Activated naive CD8-positive, alpha-beta T cell treated with anti-CD3 and anti-CD28 coated beads for 36 hours (primary cell): Measurements from ENCODE around the gene HSPBP1. TPM values are rescaled to one million over a fixed set of nuclear protein-coding genes. Genes with fewer than 3 reads are reported as not detected.
"Not testable (repeated sequence)": the region's sequence is repeated elsewhere in the genome, so short reads cannot be mapped to it uniquely, and the experiment has no call there.

Experiments
- DNase-seq: peaks from one replicate; pipeline ENCODE4 v3.0.0; 2021
- H3K27ac Mint-ChIP-seq: one replicate; pipeline ENCODE4 v1.8.0; 2022; ENCODE audit warnings: mild to moderate bottlenecking, moderate library complexity, mixed read lengths
- H3K27me3 Mint-ChIP-seq: one replicate; pipeline ENCODE4 v1.8.0; 2022; ENCODE audit warnings: mild to moderate bottlenecking, mixed read lengths
- H3K36me3 Mint-ChIP-seq: one replicate; pipeline ENCODE4 v1.8.0; 2021; ENCODE audit warnings: mild to moderate bottlenecking, mixed read lengths
- H3K4me1 Mint-ChIP-seq: one replicate; pipeline ENCODE4 v1.8.0; 2021; ENCODE audit warnings: mixed read lengths
- H3K4me3 Mint-ChIP-seq: one replicate; pipeline ENCODE4 v1.8.0; 2022; ENCODE audit warnings: mild to moderate bottlenecking, moderate library complexity, mixed read lengths
- H3K9me3 Mint-ChIP-seq: one replicate; pipeline ENCODE4 v1.8.0; 2022; ENCODE audit warnings: mixed read lengths
- total RNA-seq, 2 experiments: library from RNA; stranded (reverse); gene quantifications; one replicate each; pipeline ENCODE4 v1.2.3, GENCODE V29; 2021

The HSPBP1 gene
- 10 to 100 TPM; 68.0 to 69.7 TPM for total RNA-seq

- peak; percentile 98 for DNase-seq
- no peaks in the 10 kb centered on the region for H3K9me3 Mint-ChIP-seq
- H3K36me3 Mint-ChIP-seq: peaks cover 11% of the 10 kb centered on the region
- peaks cover 28% of the 10 kb centered on the region for H3K4me1 Mint-ChIP-seq
- peaks cover 4% of the 10 kb centered on the region for H3K27me3 Mint-ChIP-seq
- H3K4me3 Mint-ChIP-seq: peak within 1 kb of the TSS; percentile 99
- H3K27ac Mint-ChIP-seq: peak within 1 kb of the TSS; percentile 98
These were observed at the start of gene HSPBP1 for GRCh38 chr19:55279770-55280643. TSS of gene HSPBP1 (minus strand) at chr19:55280110. CDS start at chr19:55279608, 502 bp downstream.

- not testable (repeated sequence) for H3K36me3 Mint-ChIP-seq, H3K9me3 Mint-ChIP-seq, H3K4me3 Mint-ChIP-seq, DNase-seq, H3K4me1 Mint-ChIP-seq, H3K27ac Mint-ChIP-seq
- peaks cover 18% of the 10 kb centered on the region for H3K27me3 Mint-ChIP-seq
These were observed 48.9 kb upstream of the HSPBP1 start for GRCh38 chr19:55328774-55329318.

GRCh38 chr19:55325172-55325571 is 45.3 kb upstream of the HSPBP1 start, which contains the start of gene TMEM150B:
TSS of gene TMEM150B (minus strand) at chr19:55325341. CDS start at chr19:55321036, 4,305 bp downstream.
- no peak for DNase-seq
- H3K9me3 Mint-ChIP-seq: no peaks in the 10 kb centered on the region
- H3K4me1 Mint-ChIP-seq: no peaks in the 10 kb centered on the region
- no peak within 1 kb of the TSS for H3K27ac Mint-ChIP-seq
- H3K27me3 Mint-ChIP-seq: peaks cover 18% of the 10 kb centered on the region
- peak within 1 kb of the TSS; percentile 10 for H3K4me3 Mint-ChIP-seq
- H3K36me3 Mint-ChIP-seq: no peaks in the 10 kb centered on the region

GRCh38 chr19:55324662-55325061 is 44.8 kb upstream of the HSPBP1 start:
- Mint-ChIP-seq H3K4me1 (no peaks in the 10 kb centered on the region), H3K4me3 (no peak overlapping the region), H3K9me3 (no peaks in the 10 kb centered on the region), H3K27me3 (peaks cover 14% of the 10 kb centered on the region), H3K27ac (no peak overlapping the region), H3K36me3 (no peaks in the 10 kb centered on the region)
- no peak for DNase-seq

- H3K27me3 Mint-ChIP-seq: peaks cover 14% of the 10 kb centered on the region
- H3K9me3 Mint-ChIP-seq: no peaks in the 10 kb centered on the region
- H3K36me3 Mint-ChIP-seq: no peaks in the 10 kb centered on the region
- no peaks in the 10 kb centered on the region for H3K4me1 Mint-ChIP-seq
- no peak overlapping the region for H3K27ac Mint-ChIP-seq
- no peak overlapping the region for H3K4me3 Mint-ChIP-seq
- no peak for DNase-seq
These were observed 42.4 kb upstream of the HSPBP1 start for GRCh38 chr19:55322204-55322885.

- no peaks in the 10 kb centered on the region for H3K36me3 Mint-ChIP-seq
- DNase-seq: no peak
- no peaks in the 10 kb centered on the region for H3K4me1 Mint-ChIP-seq
- H3K4me3 Mint-ChIP-seq: no peak overlapping the region
- peaks cover 14% of the 10 kb centered on the region for H3K27me3 Mint-ChIP-seq
- no peaks in the 10 kb centered on the region for H3K9me3 Mint-ChIP-seq
- H3K27ac Mint-ChIP-seq: no peak overlapping the region
These were observed 41.7 kb upstream of the HSPBP1 start for GRCh38 chr19:55321466-55322137.

- Mint-ChIP-seq H3K4me3 (no peak overlapping the region), H3K36me3 (no peaks in the 10 kb centered on the region), H3K4me1 (no peaks in the 10 kb centered on the region), H3K27me3 (peaks cover 14% of the 10 kb centered on the region), H3K9me3 (no peaks in the 10 kb centered on the region), H3K27ac (no peak overlapping the region)
- DNase-seq: no peak
These were observed 41.0 kb upstream of the HSPBP1 start for GRCh38 chr19:55320844-55321419.

GRCh38 chr19:55319785-55320184 is 39.9 kb upstream of the HSPBP1 start:
- H3K9me3 Mint-ChIP-seq: no peaks in the 10 kb centered on the region
- H3K27ac Mint-ChIP-seq: no peak overlapping the region
- no peaks in the 10 kb centered on the region for H3K36me3 Mint-ChIP-seq
- peaks cover 11% of the 10 kb centered on the region for H3K27me3 Mint-ChIP-seq
- no peak overlapping the region for H3K4me3 Mint-ChIP-seq
- H3K4me1 Mint-ChIP-seq: no peaks in the 10 kb centered on the region
- DNase-seq: no peak

- H3K36me3 Mint-ChIP-seq: no peaks in the 10 kb centered on the region
- no peak overlapping the region for H3K27ac Mint-ChIP-seq
- no peak for DNase-seq
- no peaks in the 10 kb centered on the region for H3K27me3 Mint-ChIP-seq
- H3K9me3 Mint-ChIP-seq: no peaks in the 10 kb centered on the region
- no peaks in the 10 kb centered on the region for H3K4me1 Mint-ChIP-seq
- H3K4me3 Mint-ChIP-seq: no peak overlapping the region
These were observed 36.7 kb upstream of the HSPBP1 start for GRCh38 chr19:55316646-55317045.

GRCh38 chr19:55315956-55316525 is 36.1 kb upstream of the HSPBP1 start:
- Mint-ChIP-seq H3K27me3 (no peaks in the 10 kb centered on the region), H3K36me3 (no peaks in the 10 kb centered on the region), H3K27ac (no peak overlapping the region), H3K4me3 (no peak overlapping the region), H3K9me3 (no peaks in the 10 kb centered on the region), H3K4me1 (no peaks in the 10 kb centered on the region)
- DNase-seq: no peak

GRCh38 chr19:55314396-55314795 is 34.5 kb upstream of the HSPBP1 start:
- H3K27me3 Mint-ChIP-seq: no peaks in the 10 kb centered on the region
- no peaks in the 10 kb centered on the region for H3K9me3 Mint-ChIP-seq
- H3K36me3 Mint-ChIP-seq: no peaks in the 10 kb centered on the region
- no peak overlapping the region for H3K4me3 Mint-ChIP-seq
- DNase-seq: no peak
- H3K27ac Mint-ChIP-seq: no peak overlapping the region
- H3K4me1 Mint-ChIP-seq: no peaks in the 10 kb centered on the region

- no peaks in the 10 kb centered on the region for H3K4me1 Mint-ChIP-seq
- DNase-seq: no peak
- H3K27ac Mint-ChIP-seq: no peak overlapping the region
- H3K27me3 Mint-ChIP-seq: no peaks in the 10 kb centered on the region
- no peaks in the 10 kb centered on the region for H3K9me3 Mint-ChIP-seq
- H3K36me3 Mint-ChIP-seq: no peaks in the 10 kb centered on the region
- no peak overlapping the region for H3K4me3 Mint-ChIP-seq
These were observed 33.0 kb upstream of the HSPBP1 start for GRCh38 chr19:55312621-55313512.

- H3K36me3 Mint-ChIP-seq: no peaks in the 10 kb centered on the region
- DNase-seq: no peak
- H3K27ac Mint-ChIP-seq: no peak overlapping the region
- H3K4me1 Mint-ChIP-seq: no peaks in the 10 kb centered on the region
- no peaks in the 10 kb centered on the region for H3K9me3 Mint-ChIP-seq
- H3K4me3 Mint-ChIP-seq: no peak overlapping the region
- no peaks in the 10 kb centered on the region for H3K27me3 Mint-ChIP-seq
These were observed 31.9 kb upstream of the HSPBP1 start for GRCh38 chr19:55311797-55312196.

GRCh38 chr19:55311397-55311796 is 31.5 kb upstream of the HSPBP1 start:
- Mint-ChIP-seq H3K4me3 (no peak overlapping the region), H3K27me3 (no peaks in the 10 kb centered on the region), H3K27ac (no peak overlapping the region), H3K4me1 (no peaks in the 10 kb centered on the region), H3K36me3 (no peaks in the 10 kb centered on the region), H3K9me3 (no peaks in the 10 kb centered on the region)
- DNase-seq: no peak
